ENCODE data around the gene NR5A1.

GRCh38 chr9:124502711-124503702, 4.2 kb downstream of the NR5A1 start:
- no peak for TF ChIP-seq CTCF (IDR thresholded peaks at IDR 0.05)
- no peak for TF ChIP-seq POLR2A (IDR thresholded peaks at IDR 0.05)

Data from uterus (tissue), 2 donors.